Thymus (tissue), 11 donors: ENCODE results near the gene AFF1. TPM values are rescaled to one million over a fixed set of nuclear protein-coding genes. Genes with fewer than 3 reads are reported as not detected.

Source experiments
- DNase-seq, 9 donors: peaks; one replicate each; pipeline ENCODE4 v3.0.0-alpha.2; 2013; ENCODE audit warnings: low spot score in 9 of 9, low read depth in 6 of 9, missing footprints in 1 of 9
- H3K27ac ChIP-seq, 2 donors: one replicate each; pipeline ENCODE4 v1.5.1; 2013; ENCODE audit warnings: control low read depth in 1 of 2, low read depth in 1 of 2, low read length in 1 of 2, mild to moderate bottlenecking in 1 of 2, moderate library complexity in 1 of 2
- H3K27me3 ChIP-seq, 2 donors: one replicate each; pipeline ENCODE4 v1.5.1; 2013; ENCODE audit warnings: low read length in 1 of 2; ENCODE audit not compliant: control insufficient read depth in 2 of 2, insufficient read depth in 1 of 2
- H3K36me3 ChIP-seq, 2 donors: one replicate each; pipeline ENCODE4 v1.5.1; 2013; ENCODE audit warnings: low read length in 1 of 2, mild to moderate bottlenecking in 1 of 2, moderate library complexity in 1 of 2; ENCODE audit not compliant: control insufficient read depth in 2 of 2, insufficient read depth in 2 of 2
- H3K4me1 ChIP-seq, 2 donors: one replicate each; pipeline ENCODE4 v1.5.1; 2013; ENCODE audit warnings: low read length in 2 of 2; ENCODE audit not compliant: control insufficient read depth in 2 of 2, insufficient read depth in 2 of 2
- H3K4me3 ChIP-seq, 2 donors: one replicate each; pipeline ENCODE4 v1.5.1; 2013; ENCODE audit warnings: low read length in 2 of 2, control low read depth in 1 of 2, mild to moderate bottlenecking in 1 of 2
- H3K9me3 ChIP-seq, 2 donors: one replicate each; pipeline ENCODE4 v1.5.1; 2013; ENCODE audit warnings: low read length in 1 of 2, mild to moderate bottlenecking in 1 of 2; ENCODE audit not compliant: control insufficient read depth in 2 of 2, insufficient read depth in 1 of 2
- WGBS: extraction: QIAGEN DNeasy Blood & Tissue Kit; methylation state at CpG from one replicate; pipeline ENCODE4 v1.1.7; 2013; 5-methylcytosine and 5-hydroxymethylcytosine counted together
- polyA plus RNA-seq: library from polyadenylated mRNA; stranded (reverse); fragments of 200-250 nt; gene quantifications from one replicate; pipeline ENCODE4 v1.2.3, GENCODE V29; 2013
- total RNA-seq: library from RNA; stranded (reverse); fragments of 120-200 nt; gene quantifications from one replicate; pipeline ENCODE4 v1.2.4, GENCODE V29; 2013
- donor health status: healthy.

AFF1 gene
- total and polyA plus RNA-seq, 2 donors = 12.3 to 13.3 TPM

DNA sequence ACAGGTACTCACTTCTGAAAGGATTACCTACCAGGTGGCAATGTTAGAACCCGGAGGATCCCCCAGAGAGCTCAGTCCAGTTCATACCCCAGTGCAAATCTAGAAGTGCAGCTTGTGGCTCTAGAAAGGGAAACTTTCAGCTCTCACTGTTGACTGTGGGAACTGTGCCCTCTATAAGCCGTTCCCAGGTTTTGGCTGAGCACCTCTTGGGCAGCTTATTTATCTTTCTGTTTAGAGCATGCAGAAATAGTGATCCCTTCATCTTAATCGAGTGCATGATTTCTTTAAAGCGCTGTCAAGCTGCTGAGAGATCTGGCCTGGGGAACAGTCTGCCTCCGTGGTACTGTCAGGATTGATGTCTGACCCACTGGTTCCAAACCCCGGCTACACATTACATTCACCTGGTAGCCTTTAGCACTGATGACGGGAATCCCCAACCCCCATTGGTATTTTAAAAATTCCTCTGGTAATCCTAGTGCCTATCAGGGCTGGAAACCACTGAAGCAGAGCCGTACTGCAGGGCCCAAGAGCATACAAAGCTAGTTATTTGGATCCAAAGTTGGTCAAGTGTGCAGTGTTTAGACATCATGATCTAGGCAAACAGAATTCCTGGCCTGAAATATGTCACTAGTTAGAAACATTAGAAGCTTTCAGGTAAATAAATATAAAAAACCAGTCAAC, 182.4 kb downstream of the AFF1 start:
- H3K9me3 ChIP-seq = no peaks in the 10 kb centered on the region
- H3K4me1 ChIP-seq = peaks cover 0 to 3% of the 10 kb centered on the region in 2 donors
- H3K36me3 ChIP-seq = peaks cover 49 to 77% of the 10 kb centered on the region in 2 donors
- H3K27ac ChIP-seq = no peak overlapping the region
- WGBS = 95% methylated on average over 8 of the region's 8 CpGs
- no peak overlapping the region for H3K4me3 ChIP-seq
- no peaks in the 10 kb centered on the region for H3K27me3 ChIP-seq
- peak in 1 of 9 donors; percentile 9 for DNase-seq

DNA sequence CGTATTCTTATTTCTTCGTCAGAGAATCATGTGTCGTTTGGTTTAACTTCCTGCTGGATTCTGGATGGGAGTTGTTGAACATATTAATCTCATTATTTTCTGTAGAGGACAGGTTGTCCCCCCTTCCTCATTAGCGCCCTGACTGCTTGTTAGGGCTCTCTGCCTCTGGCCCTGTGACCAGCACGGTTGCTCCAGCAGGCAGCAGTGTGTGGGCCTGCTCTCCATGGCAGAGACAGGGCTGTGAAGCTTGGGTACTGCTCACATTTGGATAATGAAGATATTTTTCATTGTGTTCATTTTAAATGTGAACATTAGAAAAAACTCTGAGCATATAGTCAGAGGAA, 182.9 kb downstream of the AFF1 start:
- WGBS = 92% methylated on average over 5 of the region's 5 CpGs
- H3K27ac ChIP-seq = no peak overlapping the region
- no peak for DNase-seq
- H3K36me3 ChIP-seq = peaks cover 49 to 73% of the 10 kb centered on the region in 2 donors
- H3K4me1 ChIP-seq = peaks cover 0 to 3% of the 10 kb centered on the region in 2 donors
- no peaks in the 10 kb centered on the region for H3K9me3 ChIP-seq
- H3K4me3 ChIP-seq = no peak overlapping the region
- H3K27me3 ChIP-seq = no peaks in the 10 kb centered on the region

DNA sequence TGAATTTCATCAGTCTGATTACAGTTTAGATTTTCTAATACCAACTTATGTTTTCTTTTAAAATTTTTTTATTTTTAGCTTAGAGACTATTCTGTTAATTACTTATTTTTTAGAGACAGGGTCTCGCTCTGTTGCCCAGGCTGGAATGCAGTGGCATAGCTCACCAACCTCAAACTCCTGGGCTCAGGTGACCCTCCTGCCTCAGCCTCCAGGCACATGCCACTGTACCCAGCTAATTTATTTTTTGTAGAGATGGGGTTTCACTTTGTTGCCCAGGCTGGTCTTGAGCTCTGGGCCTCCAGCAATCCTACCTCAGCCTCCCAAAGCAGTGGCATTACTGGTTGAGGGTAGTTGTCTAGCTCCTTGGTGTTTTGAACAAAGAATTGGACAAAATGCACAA, 183.6 kb downstream of the AFF1 start:
- Histone ChIP-seq H3K4me1 (peaks cover 0 to 3% of the 10 kb centered on the region in 2 donors), H3K27ac (no peak overlapping the region)

DNA sequence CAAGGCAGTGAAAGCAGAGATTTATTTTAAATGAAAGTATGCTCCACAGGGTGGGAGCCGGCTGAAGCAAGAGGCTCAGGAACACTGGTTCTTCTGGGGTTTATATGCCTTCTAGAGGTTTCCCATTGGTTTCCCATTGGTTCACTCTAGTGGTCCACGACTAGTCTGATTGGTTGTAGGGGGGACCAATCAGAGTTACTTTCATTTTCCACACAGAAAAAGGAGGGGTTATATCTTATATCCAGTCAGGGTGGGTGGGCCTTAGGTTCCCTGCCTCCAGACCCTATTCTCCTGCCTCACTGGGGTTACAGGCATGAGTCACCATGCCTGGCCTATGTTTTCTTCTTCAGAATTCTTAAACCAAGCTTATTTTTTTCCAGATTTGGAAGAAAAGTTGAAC, 184.0 kb downstream of the AFF1 start:
- H3K36me3 ChIP-seq = peaks cover 43 to 66% of the 10 kb centered on the region in 2 donors
- no peaks in the 10 kb centered on the region for H3K27me3 ChIP-seq
- no peak for DNase-seq
- H3K4me1 ChIP-seq = peaks cover 0 to 3% of the 10 kb centered on the region in 2 donors
- H3K27ac ChIP-seq = no peak overlapping the region
- H3K4me3 ChIP-seq = no peak overlapping the region
- no peaks in the 10 kb centered on the region for H3K9me3 ChIP-seq
- WGBS = over 99% methylated on average over 2 of the region's 2 CpGs

More for the DNA sequence above, 183.6 kb downstream of the AFF1 start:
- Histone ChIP-seq H3K27me3 (no peaks in the 10 kb centered on the region), H3K9me3 (no peaks in the 10 kb centered on the region), H3K4me3 (no peak overlapping the region), H3K36me3 (peaks cover 43 to 66% of the 10 kb centered on the region in 2 donors)
- DNase-seq = no peak
- 98% methylated on average over 1 of the region's 1 CpG for WGBS

DNA sequence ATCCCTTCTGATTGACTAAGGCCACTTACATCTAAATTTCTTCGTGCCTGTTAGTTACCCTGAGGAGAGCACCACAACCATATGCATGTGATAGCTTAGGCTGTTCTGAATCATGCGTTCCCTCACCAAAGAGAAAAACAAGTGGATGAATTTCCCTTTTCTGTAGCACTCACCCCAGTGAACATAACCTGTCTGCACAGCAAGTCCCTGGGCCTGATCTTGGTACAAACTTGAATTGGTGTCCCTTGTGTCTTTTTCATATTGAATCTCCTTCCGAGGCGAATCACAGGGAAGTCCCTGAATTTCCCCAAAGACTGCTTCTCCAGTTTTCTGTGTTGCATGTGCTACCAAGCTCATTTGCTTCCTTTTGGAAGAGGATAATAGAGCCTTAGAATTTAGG, 185.2 kb downstream of the AFF1 start:
- Histone ChIP-seq H3K4me1 (peaks cover 0 to 3% of the 10 kb centered on the region in 2 donors), H3K9me3 (no peaks in the 10 kb centered on the region), H3K36me3 (peaks cover 36 to 66% of the 10 kb centered on the region in 2 donors), H3K27ac (no peak overlapping the region), H3K4me3 (no peak overlapping the region), H3K27me3 (no peaks in the 10 kb centered on the region)
- WGBS = 94% methylated on average over 4 of the region's 4 CpGs
- no peak for DNase-seq

DNA sequence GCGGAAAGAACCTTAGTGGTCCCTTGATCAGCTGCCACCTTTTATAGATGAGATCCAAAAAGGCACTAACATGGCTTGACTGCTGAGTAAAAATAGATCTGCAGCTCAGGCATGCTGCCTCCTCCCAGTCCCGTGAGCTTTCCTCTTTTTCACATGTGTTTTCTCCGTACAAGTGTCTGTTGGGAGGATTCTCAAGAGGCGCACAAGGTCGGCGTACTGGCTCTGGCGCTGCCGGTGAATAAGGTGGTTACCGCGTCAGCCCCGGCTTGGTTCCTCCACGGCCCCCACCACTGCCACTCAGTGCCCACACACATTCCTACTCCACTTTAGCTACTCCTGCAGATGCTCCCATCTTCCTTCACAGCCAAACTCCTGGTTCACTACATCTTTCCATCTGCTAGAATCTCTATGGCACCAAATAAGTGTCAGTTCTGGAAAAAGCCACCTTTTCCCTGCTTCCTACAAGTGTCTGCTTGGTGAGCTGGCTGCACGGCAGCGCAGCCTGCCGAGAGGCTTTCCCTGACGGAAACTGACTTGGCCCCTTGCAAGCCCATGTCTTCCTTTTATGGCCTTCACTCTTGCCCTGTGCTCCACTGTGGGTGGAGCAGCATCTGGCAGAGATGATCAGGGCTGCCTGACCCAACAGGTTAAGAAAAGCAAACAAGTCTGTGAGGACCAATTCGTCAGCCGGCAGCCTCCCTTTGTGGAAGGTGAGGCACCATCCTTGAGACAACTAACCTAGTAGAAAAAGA, 185.8 kb downstream of the AFF1 start:
- Histone ChIP-seq H3K27me3 (no peaks in the 10 kb centered on the region), H3K9me3 (no peaks in the 10 kb centered on the region), H3K36me3 (peaks cover 32 to 66% of the 10 kb centered on the region in 2 donors), H3K27ac (no peak overlapping the region), H3K4me1 (peaks cover 0 to 3% of the 10 kb centered on the region in 2 donors), H3K4me3 (no peak overlapping the region)
- 94% methylated on average over 18 of the region's 18 CpGs for WGBS
- no peak for DNase-seq

DNA sequence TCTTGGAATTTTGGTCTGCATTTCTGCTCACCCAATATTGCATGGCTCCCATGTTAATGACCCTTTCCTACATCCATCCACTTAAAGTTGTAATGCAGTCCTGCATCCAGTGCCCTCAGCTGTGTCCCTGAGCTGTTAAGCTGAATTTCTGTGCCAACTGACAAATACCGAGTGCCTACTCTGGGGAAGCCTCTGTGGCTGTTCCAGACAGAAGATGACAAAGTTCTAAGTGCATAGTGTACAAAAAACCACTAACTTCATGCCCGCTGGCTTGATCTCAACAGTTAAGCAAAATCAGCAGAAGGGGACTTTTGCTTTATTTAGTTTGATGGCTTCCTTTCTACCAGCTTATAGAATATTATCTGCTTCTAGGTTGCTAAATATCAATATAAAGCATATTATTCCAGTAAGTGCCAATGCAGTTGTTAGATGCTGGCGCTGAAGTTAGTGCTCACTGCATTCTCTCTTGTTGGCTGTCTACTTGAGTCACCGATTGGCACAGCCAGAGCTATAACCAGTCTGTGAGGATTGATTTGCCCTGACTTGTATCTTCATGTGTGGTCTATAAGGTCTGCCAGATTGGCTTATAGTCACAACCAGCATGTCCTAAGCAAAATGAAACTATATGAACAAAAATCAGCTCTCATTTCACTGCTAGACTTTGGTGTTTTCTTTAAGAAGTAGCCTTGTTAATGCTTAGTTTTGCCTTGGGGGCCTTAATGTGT, 186.7 kb downstream of the AFF1 start:
- Histone ChIP-seq H3K4me3 (no peak overlapping the region), H3K9me3 (no peaks in the 10 kb centered on the region), H3K27ac (no peak overlapping the region), H3K4me1 (peaks cover 0 to 3% of the 10 kb centered on the region in 2 donors), H3K27me3 (no peaks in the 10 kb centered on the region), H3K36me3 (peaks cover 36 to 65% of the 10 kb centered on the region in 2 donors)
- peak in 1 of 9 donors; percentile 24 for DNase-seq
- WGBS = 94% methylated on average over 4 of the region's 4 CpGs

DNA sequence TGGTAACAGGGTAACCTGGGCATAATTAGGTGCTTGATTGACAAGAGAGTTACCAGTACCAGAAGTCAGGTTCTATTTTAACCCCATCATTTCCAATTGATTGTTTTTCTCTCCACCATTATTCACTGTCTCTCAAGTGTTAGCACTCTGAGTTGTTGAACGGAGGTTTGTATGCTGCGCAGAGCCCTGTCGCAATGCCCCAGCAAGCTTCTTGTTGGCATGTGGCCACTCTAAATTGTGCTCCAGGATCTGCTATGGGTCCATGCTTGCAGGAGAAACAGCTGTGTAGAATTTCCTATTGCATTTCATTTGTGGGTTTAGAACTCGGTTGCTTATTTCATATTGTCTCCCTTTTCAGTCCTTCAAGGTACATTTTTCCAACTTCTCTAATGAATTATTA, 187.4 kb downstream of the AFF1 start:
- Histone ChIP-seq H3K9me3 (no peaks in the 10 kb centered on the region), H3K4me3 (no peak overlapping the region), H3K27ac (no peak overlapping the region), H3K4me1 (no peaks in the 10 kb centered on the region), H3K27me3 (no peaks in the 10 kb centered on the region), H3K36me3 (peaks cover 34 to 65% of the 10 kb centered on the region in 2 donors)
- DNase-seq = no peak
- WGBS = 96% methylated on average over 4 of the region's 4 CpGs

DNA sequence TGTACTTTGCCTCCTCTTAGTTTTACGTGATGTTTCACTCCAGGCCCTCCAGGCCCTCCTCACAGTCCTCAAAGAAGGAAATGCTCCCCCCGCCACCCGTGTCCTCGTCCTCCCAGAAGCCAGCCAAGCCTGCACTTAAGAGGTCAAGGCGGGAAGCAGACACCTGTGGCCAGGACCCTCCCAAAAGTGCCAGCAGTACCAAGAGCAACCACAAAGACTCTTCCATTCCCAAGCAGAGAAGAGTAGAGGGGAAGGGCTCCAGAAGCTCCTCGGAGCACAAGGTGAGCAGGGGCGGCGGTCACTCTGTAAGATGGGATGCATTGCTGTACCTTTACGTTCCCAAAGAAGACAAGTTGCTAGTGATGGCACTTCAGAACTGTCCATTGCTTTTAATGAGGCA, 191.2 kb downstream of the AFF1 start:
- H3K9me3 ChIP-seq = no peaks in the 10 kb centered on the region
- WGBS = 98% methylated on average over 9 of the region's 9 CpGs
- H3K4me1 ChIP-seq = no peaks in the 10 kb centered on the region
- no peak overlapping the region for H3K27ac ChIP-seq
- H3K27me3 ChIP-seq = no peaks in the 10 kb centered on the region
- DNase-seq = no peak
- no peak overlapping the region for H3K4me3 ChIP-seq
- H3K36me3 ChIP-seq = peaks cover 30 to 62% of the 10 kb centered on the region in 2 donors
